HL-60/S4 (cell line): Measurements from ENCODE around the gene ZFR.
"Not testable (repeated sequence)": the region's sequence is repeated elsewhere in the genome, so short reads cannot be mapped to it uniquely, and the experiment has no call there.

Experiments
- in situ Hi-C: fragments of 300-500 bp; cut with MboI; formaldehyde crosslinking; loops from 2 replicates; pipeline ENCODE4 v1.14.3; 2022; ENCODE audit warnings: low sequenced_read_pairs

Gene ZFR

GRCh38 chr5:32453916-32454315, 9.4 kb upstream of the ZFR start:
- in situ Hi-C loops = no loop called here

GRCh38 chr5:32452316-32452715, 7.8 kb upstream of the ZFR start:
- in situ Hi-C loops = not testable (repeated sequence)

GRCh38 chr5:32450952-32451351, 6.4 kb upstream of the ZFR start:
- in situ Hi-C loops = no loop called here

- in situ Hi-C loops = no loop called here
Observed at GRCh38 chr5:32449262-32449661, 4.7 kb upstream of the ZFR start.

GRCh38 chr5:32446630-32447029, 2.1 kb upstream of the ZFR start:
- in situ Hi-C loops = no loop called here

- in situ Hi-C loops = no loop called here
Observed at GRCh38 chr5:32445831-32446614, 1.5 kb upstream of the ZFR start.

GRCh38 chr5:32445287-32445758, 783 bp upstream of the ZFR start:
- in situ Hi-C loops = no loop called here

GRCh38 chr5:32443541-32444430, 754 bp downstream of the ZFR start:
- in situ Hi-C loops = no loop called here

- in situ Hi-C loops = no loop called here
Observed at GRCh38 chr5:32443145-32443540, 1.4 kb downstream of the ZFR start.

- in situ Hi-C loops = no loop called here
Observed at GRCh38 chr5:32439086-32439642, 5.4 kb downstream of the ZFR start.

- in situ Hi-C loops = no loop called here
Observed at GRCh38 chr5:32436553-32437242, 7.8 kb downstream of the ZFR start.

GRCh38 chr5:32435383-32435782, 9.2 kb downstream of the ZFR start:
- in situ Hi-C loops = no loop called here

GRCh38 chr5:32434221-32434620, 10.3 kb downstream of the ZFR start:
- in situ Hi-C loops = no loop called here

GRCh38 chr5:32432633-32433032, 11.9 kb downstream of the ZFR start:
- in situ Hi-C loops = no loop called here

GRCh38 chr5:32430825-32431224, 13.7 kb downstream of the ZFR start:
- in situ Hi-C loops = not testable (repeated sequence)

- in situ Hi-C loops = no loop called here
Observed at GRCh38 chr5:32428426-32428825, 16.1 kb downstream of the ZFR start.

GRCh38 chr5:32426440-32427151, 17.9 kb downstream of the ZFR start:
- in situ Hi-C loops = no loop called here

- in situ Hi-C loops = no loop called here
Observed at GRCh38 chr5:32422697-32423096, 21.8 kb downstream of the ZFR start.

- in situ Hi-C loops = no loop called here
Observed at GRCh38 chr5:32421075-32421474, 23.5 kb downstream of the ZFR start.

- in situ Hi-C loops = no loop called here
Observed at GRCh38 chr5:32420506-32420905, 24.0 kb downstream of the ZFR start.
